AG04450 (cell line): ENCODE data around the gene SSUH2. TPM values are rescaled to one million over a fixed set of nuclear protein-coding genes. Genes with fewer than 3 reads are reported as not detected.

ENCODE experiments used
- CTCF ChIA-PET: fragments of 300-600, 350-600 bp; formaldehyde crosslinking; extraction: SDS; loops from one replicate; lab custom pipeline; 2022; ENCODE audit warnings: antibody characterized with exemption, inconsistent platforms; lab: Charles Lee
- POLR2A ChIA-PET: fragments of 350-600 bp; formaldehyde crosslinking; extraction: SDS; loops from one replicate; lab custom pipeline; 2021; ENCODE audit warnings: antibody characterized with exemption, inconsistent platforms; lab: Yijun Ruan, JAX
- DNase-seq: peaks from one replicate; pipeline ENCODE4 v3.0.0-alpha.2; 2011; ENCODE audit warnings: low read depth, low spot score
- H3K27ac ChIP-seq: one replicate; pipeline ENCODE4 v1.5.1; 2012; ENCODE audit warnings: low read depth, low read length, control low read depth
- H3K27me3 ChIP-seq: one replicate; pipeline ENCODE4 v1.6.0; 2012; ENCODE audit warnings: low read length; ENCODE audit not compliant: control insufficient read depth, insufficient read depth
- H3K4me3 ChIP-seq: 2 replicates; pipeline ENCODE4 v1.5.1; 2011; ENCODE audit warnings: mild to moderate bottlenecking, low read depth, low read length, control low read depth
- H3K9me3 ChIP-seq: 2 replicates; pipeline ENCODE4 v1.5.1; 2012; ENCODE audit warnings: low read length; ENCODE audit not compliant: control insufficient read depth, insufficient read depth
- CTCF ChIP-seq: IDR thresholded peaks from 2 replicates; pipeline ENCODE4 v1.5.1; 2011; ENCODE audit warnings: low read depth, low read length, control low read depth, inconsistent platforms
- polyA plus RNA-seq: library from polyadenylated mRNA; depleted of rRNA; stranded (reverse); fragments of >200 nt; gene quantifications from 2 replicates; pipeline ENCODE4 v1.2.3, GENCODE V29; 2011

Gene SSUH2
- polyA plus RNA-seq, 1 experiment: 0.09 TPM

- ChIA-PET POLR2A (no interaction called here), CTCF (interaction anchor here (1.0 kb wide), 1 partner anchor 102 kb away, joined by 4 read pairs; the partner anchor contains the start of gene OXTR)
- H3K4me3 ChIP-seq: no peak overlapping the region
- no peaks in the 10 kb centered on the region for H3K9me3 ChIP-seq
- TF ChIP-seq CTCF: no peak
- peaks cover 2% of the 10 kb centered on the region for H3K27me3 ChIP-seq
- no peak overlapping the region for H3K27ac ChIP-seq
- DNase-seq: no peak
These were observed 23.0 kb upstream of the SSUH2 start for GRCh38 chr3:8667463-8668091.

GRCh38 chr3:8665407-8665896 lies 20.9 kb upstream of the SSUH2 start:
- ChIA-PET POLR2A (no interaction called here), CTCF (interaction anchor here (1.1 to 1.8 kb wide), 2 partner anchors 100 to 223 kb away, joined by 3 to 6 read pairs; no protein-coding TSS in a partner anchor)
- no peak for TF ChIP-seq CTCF
- no peak for DNase-seq
- no peaks in the 10 kb centered on the region for H3K9me3 ChIP-seq
- peaks cover 2% of the 10 kb centered on the region for H3K27me3 ChIP-seq
- no peak overlapping the region for H3K4me3 ChIP-seq
- no peak overlapping the region for H3K27ac ChIP-seq

- peak; percentile 23 for DNase-seq
- no peak overlapping the region for H3K4me3 ChIP-seq
- no peaks in the 10 kb centered on the region for H3K9me3 ChIP-seq
- no peak overlapping the region for H3K27ac ChIP-seq
- ChIA-PET CTCF (interaction anchor here (0.6 to 2.8 kb wide), 39 partner anchors 10 to 853 kb away, joined by 3 to 20 read pairs (median 4); partner anchors contain the start of genes LMCD1 and OXTR), POLR2A (no interaction called here)
- peak; percentile 68 for TF ChIP-seq CTCF
- no peaks in the 10 kb centered on the region for H3K27me3 ChIP-seq
These were observed 18.8 kb upstream of the SSUH2 start for GRCh38 chr3:8663177-8664061.

- H3K9me3 ChIP-seq: no peaks in the 10 kb centered on the region
- DNase-seq: no peak
- ChIA-PET CTCF (interaction anchor here (0.6 to 2.8 kb wide), 16 partner anchors 9 to 854 kb away, joined by 3 to 20 read pairs (median 4); partner anchors contain the start of gene OXTR), POLR2A (no interaction called here)
- no peak for TF ChIP-seq CTCF
- H3K27ac ChIP-seq: no peak overlapping the region
- no peak overlapping the region for H3K4me3 ChIP-seq
- H3K27me3 ChIP-seq: no peaks in the 10 kb centered on the region
These were observed 18.0 kb upstream of the SSUH2 start for GRCh38 chr3:8662594-8662993.
